Activated CD8-positive, alpha-beta T cell treated with anti-CD3 and anti-CD28 coated beads for 36 hours (primary cell): ENCODE data around the gene KCNG1. TPM values are rescaled to one million over a fixed set of nuclear protein-coding genes. Genes with fewer than 3 reads are reported as not detected.

Experiments
- ATAC-seq: fragments of 200-7000 bp; cut with Tn5 transposase; one replicate; pipeline ENCODE4 v1.10.0; 2021; ENCODE audit warnings: mild to moderate bottlenecking, moderate library complexity
- CTCF ChIA-PET: fragments of 350-600 bp; sonication (Branson Sonifier 250); formaldehyde crosslinking; loops from one replicate; lab custom pipeline; 2021; ENCODE audit warnings: antibody characterized with exemption; lab: Charles Lee
- POLR2A ChIA-PET: fragments of 350-600 bp; sonication (Branson Sonifier 250); formaldehyde crosslinking; loops from one replicate; lab custom pipeline; 2021; ENCODE audit warnings: antibody characterized with exemption; lab: Charles Lee
- DNase-seq: peaks from one replicate; pipeline ENCODE4 v3.0.0-alpha.2; 2020
- H3K27ac Mint-ChIP-seq: one replicate; pipeline ENCODE4 v1.8.0; 2021; ENCODE audit warnings: mild to moderate bottlenecking, mixed read lengths
- H3K27me3 Mint-ChIP-seq: one replicate; pipeline ENCODE4 v1.8.0; 2021; ENCODE audit warnings: mixed read lengths
- H3K36me3 Mint-ChIP-seq: one replicate; pipeline ENCODE4 v1.8.0; 2021; ENCODE audit warnings: low read depth, mixed read lengths
- H3K4me1 Mint-ChIP-seq: one replicate; pipeline ENCODE4 v1.8.0; 2021; ENCODE audit warnings: low read depth, mixed read lengths
- H3K4me3 Mint-ChIP-seq: one replicate; pipeline ENCODE4 v1.8.0; 2021; ENCODE audit warnings: mild to moderate bottlenecking, moderate library complexity, mixed read lengths
- H3K9me3 Mint-ChIP-seq: one replicate; pipeline ENCODE4 v1.8.0; 2021; ENCODE audit warnings: mixed read lengths
- CTCF ChIP-seq: fragments of 200-600 bp; IDR thresholded peaks from one replicate; pipeline ENCODE4 v1.8.0; 2022; ENCODE audit warnings: antibody characterized with exemption, mild to moderate bottlenecking
- intact Hi-C: fragments of 100-400 bp; cut with micrococcal nuclease; formaldehyde crosslinking; loops from one replicate; pipeline ENCODE4 v1.10.0; 2022
- total RNA-seq, 2 experiments: library from RNA; stranded (reverse); gene quantifications; one replicate each; pipeline ENCODE4 v1.2.3, GENCODE V29; 2021

The KCNG1 gene
- total RNA-seq, 2 experiments from 2014 or later = 1.8 TPM

- intact Hi-C loops = no loop called here
- ChIA-PET POLR2A (interaction anchor here (0.6 kb wide), 1 partner anchor 132 kb away, joined by 3 read pairs; no protein-coding TSS in a partner anchor), CTCF (no interaction called here)
- Mint-ChIP-seq H3K9me3 (no peaks in the 10 kb centered on the region), H3K4me1 (peaks cover 6% of the 10 kb centered on the region), H3K27me3 (peaks cover 18% of the 10 kb centered on the region), H3K27ac (no peak overlapping the region), H3K4me3 (no peak overlapping the region), H3K36me3 (no peaks in the 10 kb centered on the region)
- DNase-seq (no peak), ATAC-seq (peak; percentile 20)
- no peak for TF ChIP-seq CTCF
Observed at GRCh38 chr20:51036827-51037531, 14.1 kb upstream of the KCNG1 start.

- intact Hi-C loops = no loop called here
- H3K27me3 Mint-ChIP-seq = peaks cover 26% of the 10 kb centered on the region
- TF ChIP-seq CTCF = no peak
- peaks cover 6% of the 10 kb centered on the region for H3K4me1 Mint-ChIP-seq
- ATAC-seq (no peak), DNase-seq (no peak)
- CTCF ChIA-PET = no interaction called here
- no peak overlapping the region for H3K27ac Mint-ChIP-seq
- H3K9me3 Mint-ChIP-seq = no peaks in the 10 kb centered on the region
- POLR2A ChIA-PET = no interaction called here
- no peaks in the 10 kb centered on the region for H3K36me3 Mint-ChIP-seq
- H3K4me3 Mint-ChIP-seq = no peak overlapping the region
Observed at GRCh38 chr20:51036226-51036625, 13.3 kb upstream of the KCNG1 start.

- DNase-seq = no peak
- Mint-ChIP-seq H3K9me3 (no peaks in the 10 kb centered on the region), H3K4me3 (no peak overlapping the region), H3K27me3 (peaks cover 34% of the 10 kb centered on the region), H3K36me3 (no peaks in the 10 kb centered on the region), H3K27ac (no peak overlapping the region), H3K4me1 (peaks cover 6% of the 10 kb centered on the region)
- ATAC-seq = no peak
- TF ChIP-seq CTCF = no peak
- ChIA-PET POLR2A (no interaction called here), CTCF (no interaction called here)
- intact Hi-C loops = no loop called here
Observed at GRCh38 chr20:51034988-51035656, 12.2 kb upstream of the KCNG1 start.

GRCh38 chr20:51034476-51034875 lies 11.6 kb upstream of the KCNG1 start:
- peaks cover 6% of the 10 kb centered on the region for H3K4me1 Mint-ChIP-seq
- TF ChIP-seq CTCF = no peak
- H3K27ac Mint-ChIP-seq = no peak overlapping the region
- H3K9me3 Mint-ChIP-seq = no peaks in the 10 kb centered on the region
- CTCF ChIA-PET = interaction anchor here (0.7 to 1.2 kb wide), 2 partner anchors 47 to 53 kb away, joined by 3 to 4 read pairs; no protein-coding TSS in a partner anchor
- H3K4me3 Mint-ChIP-seq = no peak overlapping the region
- DNase-seq (no peak), ATAC-seq (no peak)
- H3K36me3 Mint-ChIP-seq = no peaks in the 10 kb centered on the region
- peaks cover 35% of the 10 kb centered on the region for H3K27me3 Mint-ChIP-seq
- POLR2A ChIA-PET = no interaction called here
- intact Hi-C loops = no loop called here
